ENCODE results near the gene SDS.

SDS gene

DNA sequence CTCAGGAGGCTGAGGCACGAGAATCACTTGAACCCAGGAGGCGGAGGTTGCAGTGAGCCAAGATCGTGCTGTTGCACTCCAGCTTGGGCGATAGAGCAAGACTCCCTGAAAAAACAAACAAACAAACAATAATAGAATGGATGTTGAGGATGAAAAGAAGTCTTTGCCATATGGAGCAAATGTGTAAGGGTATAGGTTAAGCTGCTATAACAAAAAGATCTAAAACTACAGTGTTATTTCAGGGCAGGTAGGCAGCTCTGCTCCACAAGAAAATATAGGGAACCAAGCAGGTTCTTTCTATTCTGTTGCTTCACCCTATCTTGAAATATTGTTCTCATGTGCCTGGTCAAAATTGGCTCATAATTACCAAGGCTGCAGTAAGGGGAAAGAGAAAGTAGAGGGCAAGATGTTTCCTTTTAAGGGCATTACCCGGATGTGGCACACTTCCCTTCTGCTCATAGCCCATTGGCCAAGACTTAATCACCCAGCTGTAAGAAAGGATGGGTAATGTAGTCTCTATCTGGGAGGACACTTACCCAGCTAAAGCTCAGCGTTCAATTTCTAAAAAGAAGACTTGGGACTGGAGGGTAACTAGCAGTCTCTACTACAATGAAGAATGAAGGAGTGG is 42.0 kb upstream of the SDS start:
- no peak for TF ChIP-seq CTCF (IDR thresholded peaks at IDR 0.05; ENCODE audit: control insufficient read depth, insufficient read depth, low read depth, low read length, missing control alignments)
- H3K4me3 ChIP-seq (ENCODE audit: control insufficient read depth, low read depth, low read length), result no peak overlapping the region
- no peak for DNase-seq (ENCODE audit: low read depth)

DNA sequence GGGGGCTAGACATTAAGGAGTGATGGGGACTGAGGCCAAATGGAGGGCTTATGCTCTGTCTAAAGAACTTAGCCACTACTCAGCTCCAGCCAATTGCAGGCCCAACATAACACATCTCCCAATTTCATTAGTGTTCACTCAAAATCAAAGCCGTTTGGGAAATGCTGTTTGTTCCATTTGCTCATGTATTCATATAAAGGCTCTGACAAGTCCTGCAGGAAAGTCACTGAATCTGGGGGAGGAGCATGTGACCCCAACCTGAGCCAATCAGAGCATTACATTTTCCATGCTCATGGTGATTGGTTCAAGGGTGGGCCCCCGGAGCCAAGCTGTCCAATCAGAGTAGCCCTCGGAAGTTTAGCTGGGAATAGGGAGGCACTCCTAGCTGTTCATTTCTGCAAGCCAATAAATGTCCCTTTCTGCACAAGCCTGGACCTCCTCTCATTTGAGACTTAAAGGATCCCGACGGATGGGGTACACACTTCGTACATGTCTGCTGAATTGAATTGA is 39.4 kb upstream of the SDS start:
- no peak for DNase-seq (ENCODE audit: low read depth)
- no peak overlapping the region for H3K4me3 ChIP-seq (ENCODE audit: control insufficient read depth, low read depth, low read length)
- TF ChIP-seq CTCF (IDR thresholded peaks at IDR 0.05; ENCODE audit: control insufficient read depth, insufficient read depth, low read depth, low read length, missing control alignments), result no peak

DNA sequence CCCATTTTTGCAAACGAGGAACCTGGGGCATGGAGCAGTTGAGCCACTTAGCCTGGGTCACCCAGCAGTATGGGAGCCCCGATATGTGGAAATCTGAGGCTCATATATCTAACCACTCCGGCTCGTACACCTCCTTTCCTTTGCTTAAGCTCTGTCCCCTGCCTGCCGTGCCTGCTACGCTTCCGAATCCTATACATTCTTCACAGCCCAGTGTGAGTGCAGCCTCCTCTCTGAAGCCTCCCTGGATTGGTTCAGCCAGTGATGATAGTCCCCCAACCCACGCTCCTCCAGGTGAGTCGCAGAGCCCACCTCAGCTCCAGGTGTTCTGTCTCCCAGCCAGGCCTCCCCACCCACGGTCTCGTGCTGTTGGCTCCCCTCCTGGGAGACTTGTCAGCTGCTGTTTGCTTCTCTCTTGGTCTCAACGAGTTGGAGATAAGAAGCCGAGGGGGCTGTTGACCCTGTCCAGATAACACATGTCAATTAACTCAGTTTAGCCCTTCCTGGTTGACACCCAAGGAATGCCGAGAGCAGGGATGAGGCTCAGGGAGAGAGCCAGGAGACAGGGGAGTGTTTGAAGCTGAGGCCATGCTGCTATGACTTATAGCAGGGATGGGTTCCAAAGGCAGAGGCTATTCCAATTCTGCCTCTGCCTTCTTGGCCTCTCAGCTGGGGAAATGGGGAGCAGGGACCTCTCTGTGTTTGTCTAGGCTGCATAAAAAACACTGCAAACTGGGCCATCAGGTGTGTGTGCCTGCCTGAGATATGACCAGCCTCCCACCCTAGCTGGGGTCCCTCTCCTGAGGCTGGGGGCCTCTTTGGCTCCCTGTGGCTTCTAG is 37.5 kb upstream of the SDS start:
- no peak for DNase-seq (ENCODE audit: low read depth)
- TF ChIP-seq CTCF (IDR thresholded peaks at IDR 0.05; ENCODE audit: control insufficient read depth, insufficient read depth, low read depth, low read length, missing control alignments), result no peak

GRCh38 chr12:113440336-113440735 is 36.6 kb upstream of the SDS start:
- no peak overlapping the region for H3K4me3 ChIP-seq (ENCODE audit: control insufficient read depth, low read depth, low read length)
- no peak for DNase-seq (ENCODE audit: low read depth)
- TF ChIP-seq CTCF (IDR thresholded peaks at IDR 0.05; ENCODE audit: control insufficient read depth, insufficient read depth, low read depth, low read length, missing control alignments), result no peak

More for the DNA sequence above, 37.5 kb upstream of the SDS start:
- H3K4me3 ChIP-seq (ENCODE audit: control insufficient read depth, low read depth, low read length), result no peak overlapping the region

DNA sequence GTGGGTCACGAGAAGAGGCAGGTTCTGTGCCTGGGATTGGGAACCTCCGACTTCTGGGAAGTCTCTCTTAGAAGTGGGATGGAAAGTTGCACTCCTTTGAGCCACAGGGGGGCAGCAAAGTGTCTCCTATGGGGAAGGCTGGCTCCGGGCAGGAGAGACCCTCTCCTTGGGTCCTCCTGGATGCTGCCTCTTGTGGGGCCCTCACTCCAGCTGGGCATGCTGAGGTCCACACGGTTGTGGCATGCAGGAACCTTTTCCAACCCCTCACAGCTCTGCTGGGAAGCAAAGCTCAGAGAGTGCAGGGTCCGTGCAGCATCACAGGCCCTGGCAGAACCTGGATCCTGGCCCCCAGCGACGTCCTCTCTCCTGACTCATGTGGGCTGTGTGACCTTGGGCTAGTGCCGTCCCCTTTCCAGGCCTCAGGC is 35.9 kb upstream of the SDS start:
- peak; percentile 76 for TF ChIP-seq CTCF (IDR thresholded peaks at IDR 0.05; ENCODE audit: control insufficient read depth, insufficient read depth, low read depth, low read length, missing control alignments)
- no peak for DNase-seq (ENCODE audit: low read depth)
- no peak overlapping the region for H3K4me3 ChIP-seq (ENCODE audit: control insufficient read depth, low read depth, low read length)

GRCh38 chr12:113439301-113439597 is 35.6 kb upstream of the SDS start:
- no peak overlapping the region for H3K4me3 ChIP-seq (ENCODE audit: control insufficient read depth, low read depth, low read length)
- DNase-seq (ENCODE audit: low read depth), result no peak
- TF ChIP-seq CTCF (IDR thresholded peaks at IDR 0.05; ENCODE audit: control insufficient read depth, insufficient read depth, low read depth, low read length, missing control alignments), result no peak
